Left lung (tissue), 10 donors: ENCODE measurements around the gene HOXA9. TPM values are rescaled to one million over a fixed set of nuclear protein-coding genes. Genes with fewer than 3 reads are reported as not detected.

ENCODE experiments used
- ATAC-seq: fragments of 200-7000 bp; cut with Tn5 transposase; one replicate; pipeline ENCODE4 v1.9.1; 2020; ENCODE audit warnings: moderate library complexity
- DNase-seq, 4 donors: peaks; one replicate each; pipeline ENCODE4 v3.0.0-alpha.2; 2013 to 2020
- H3K27ac ChIP-seq, 2 donors: fragments of 200-600 bp; sonication (generic) in 1 of 2; one replicate each; pipeline versions ENCODE4 v1.5.0 to v1.8.0; 2020 to 2021
- H3K27me3 ChIP-seq, 2 donors: fragments of 200-600 bp; sonication (generic) in 1 of 2; one replicate each; pipeline versions ENCODE4 v1.5.0 to v1.8.0; 2020 to 2021
- H3K36me3 ChIP-seq, 2 donors: fragments of 200-600 bp; sonication (generic) in 1 of 2; one replicate each; pipeline versions ENCODE4 v1.5.0 to v1.8.0; 2020 to 2021
- H3K4me1 ChIP-seq, 2 donors: fragments of 200-600 bp; one replicate each; pipeline ENCODE4 v1.8.0; 2021
- H3K4me3 ChIP-seq, 2 donors: fragments of 200-600 bp; sonication (generic) in 1 of 2; one replicate each; pipeline versions ENCODE4 v1.5.0 to v1.8.0; 2020 to 2021; ENCODE audit warnings: mild to moderate bottlenecking in 1 of 2
- H3K9me3 ChIP-seq, 2 donors: fragments of 200-600 bp; sonication (generic) in 1 of 2; one replicate each; pipeline versions ENCODE4 v1.5.0 to v1.8.0; 2020 to 2021
- CTCF ChIP-seq, 2 donors: fragments of 200-600 bp; sonication (generic) in 1 of 2; IDR thresholded peaks; one replicate each; pipeline versions ENCODE4 v1.5.0 to v1.8.0; 2021; ENCODE audit warnings: antibody characterized with exemption in 2 of 2
- intact Hi-C, 2 donors: fragments of 100-400 bp; cut with DNase I; formaldehyde crosslinking; loops; one replicate each; pipeline versions ENCODE4 v1.11.2 to v1.14.2; 2022
- polyA plus RNA-seq, 6 donors: library from polyadenylated mRNA; unstranded; fragments of 120-200 nt; gene quantifications; one replicate each; pipeline ENCODE4 v1.2.1, GENCODE V29; 2013; ENCODE audit not compliant: insufficient read length in 6 of 6
- total RNA-seq, 2 donors: library from RNA; stranded (reverse); fragmentation: NEBNext Ultra II Directional; extraction: Animal tissue kit (Norgen Biotek cat#: 25700); gene quantifications; one replicate each; pipeline ENCODE4 v1.2.1, GENCODE V29; 2021
- donor health status: DM: no; HTN: yes; CAD: no.
- donor health status: DM: no; HTN: no; CAD: no.

The HOXA9 gene
- total and polyA plus RNA-seq, 8 donors = 0.38 to 1.4 (median 0.57) TPM

GRCh38 chr7:27184337-27185012, 19.1 kb upstream of the HOXA9 start:
- DNase-seq (peak in 2 of 4 donors; percentile 31 to 85), ATAC-seq (no peak)

GRCh38 chr7:27183682-27184336, 18.5 kb upstream of the HOXA9 start:
- no peak overlapping the region for H3K27ac ChIP-seq
- intact Hi-C loops = no loop called here

More at GRCh38 chr7:27184337-27185012, 19.1 kb upstream of the HOXA9 start:
- H3K4me1 ChIP-seq = peaks cover 12 to 57% of the 10 kb centered on the region in 2 donors
- peak overlapping the region; percentile 1 to 31 for H3K4me3 ChIP-seq
- peaks cover 99 to 100% of the 10 kb centered on the region in 2 donors for H3K27me3 ChIP-seq
- H3K36me3 ChIP-seq = no peaks in the 10 kb centered on the region
- H3K9me3 ChIP-seq = no peaks in the 10 kb centered on the region
- intact Hi-C loops = no loop called here
- no peak for TF ChIP-seq CTCF (IDR thresholded peaks at IDR 0.05)
- H3K27ac ChIP-seq = no peak overlapping the region

GRCh38 chr7:27182861-27183681, 17.7 kb upstream of the HOXA9 start:
- peaks cover 12 to 48% of the 10 kb centered on the region in 2 donors for H3K4me1 ChIP-seq
- no peak for ATAC-seq

More at GRCh38 chr7:27183682-27184336, 18.5 kb upstream of the HOXA9 start:
- Histone ChIP-seq H3K4me1 (peaks cover 12 to 55% of the 10 kb centered on the region in 2 donors), H3K36me3 (no peaks in the 10 kb centered on the region), H3K4me3 (peak overlapping the region in 1 of 2 donors; percentile 31), H3K27me3 (peaks cover 99 to 100% of the 10 kb centered on the region in 2 donors), H3K9me3 (no peaks in the 10 kb centered on the region)
- peak in 2 of 4 donors; percentile 24 to 34 for DNase-seq
- no peak for TF ChIP-seq CTCF (IDR thresholded peaks at IDR 0.05)
- ATAC-seq = no peak

GRCh38 chr7:27182285-27182841, 17.0 kb upstream of the HOXA9 start:
- H3K36me3 ChIP-seq = no peaks in the 10 kb centered on the region
- no peak overlapping the region for H3K27ac ChIP-seq
- ATAC-seq (no peak), DNase-seq (peak in 1 of 4 donors; percentile 16)
- intact Hi-C loops = no loop called here
- peaks cover 99 to 100% of the 10 kb centered on the region in 2 donors for H3K27me3 ChIP-seq
- peaks cover 12 to 43% of the 10 kb centered on the region in 2 donors for H3K4me1 ChIP-seq
- no peaks in the 10 kb centered on the region for H3K9me3 ChIP-seq
- TF ChIP-seq CTCF (IDR thresholded peaks at IDR 0.05) = no peak
- no peak overlapping the region for H3K4me3 ChIP-seq

More at GRCh38 chr7:27182861-27183681, 17.7 kb upstream of the HOXA9 start:
- Histone ChIP-seq H3K4me3 (no peak overlapping the region), H3K9me3 (no peaks in the 10 kb centered on the region), H3K27me3 (peaks cover 99 to 100% of the 10 kb centered on the region in 2 donors), H3K36me3 (no peaks in the 10 kb centered on the region), H3K27ac (no peak overlapping the region)
- TF ChIP-seq CTCF (IDR thresholded peaks at IDR 0.05) = no peak
- peak in 2 of 4 donors; percentile 30 to 61 for DNase-seq
- intact Hi-C loops = no loop called here
